Fibroblast of peridontal ligament (primary cell): ENCODE measurements around the gene STRIP1.

ENCODE experiments used
- DNase-seq: peaks from one replicate; pipeline ENCODE4 v3.0.0-alpha.2; 2010; ENCODE audit errors: extremely low read depth

The STRIP1 gene

GRCh38 chr1:110094931-110095654, 60.7 kb downstream of the STRIP1 start:
- DNase-seq = no peak

GRCh38 chr1:110097507-110098221, 63.2 kb downstream of the STRIP1 start:
- DNase-seq = no peak

GRCh38 chr1:110098222-110099026, 64.0 kb downstream of the STRIP1 start:
- DNase-seq = no peak

GRCh38 chr1:110100335-110100734, 65.9 kb downstream of the STRIP1 start:
- no peak for DNase-seq

GRCh38 chr1:110102081-110102480, 67.7 kb downstream of the STRIP1 start:
- no peak for DNase-seq
